Measurements from ENCODE around the gene PTPRN.

The PTPRN gene

GRCh38 chr2:219299372-219299760 lies 9.8 kb downstream of the PTPRN start:
- H3K79me1 ChIP-seq (ENCODE audit: low read depth, low read length), result no peaks in the 10 kb centered on the region
- H3K18ac ChIP-seq (ENCODE audit: low read length), result no peak overlapping the region
- no peaks in the 10 kb centered on the region for H3K36me3 ChIP-seq (replicated peaks in 1 of 2; ENCODE audit: control insufficient read depth in 2 of 2, insufficient read depth in 2 of 2, low read length in 2 of 2)
- H3K9ac ChIP-seq (ENCODE audit: low read depth, low read length, poor library complexity), result no peak overlapping the region
- H3K27me3 ChIP-seq (ENCODE audit: control insufficient read depth in 3 of 3, insufficient read depth in 3 of 3, low read depth in 1 of 3, low read length in 3 of 3), result peaks cover 0 to 33% (median 0%) of the 10 kb centered on the region in 3 experiments
- H3K23ac ChIP-seq (ENCODE audit: low read depth, low read length, poor library complexity), result no peak overlapping the region
- DNase-seq (ENCODE audit: low spot score), result no peak
- no CpG with 5 or more reads among the region's 6 CpGs for WGBS, 2 donors (ENCODE audit: extremely low coverage in 2 of 2, insufficient read length in 2 of 2, insufficient replicate concordance in 1 of 2)
- H3K4me1 ChIP-seq (ENCODE audit: control insufficient read depth in 2 of 2, insufficient read depth in 1 of 2, low read depth in 1 of 2, low read length in 2 of 2), result peaks cover 24 to 28% of the 10 kb centered on the region in 2 donors
- H2AFZ ChIP-seq (ENCODE audit: low read length), result no peak overlapping the region
- peak overlapping the region; percentile 87 for H2BK12ac ChIP-seq (ENCODE audit: low read length)
- no peak overlapping the region for H3K27ac ChIP-seq (replicated peaks; ENCODE audit: low read length)
- no peak overlapping the region for H3K14ac ChIP-seq (ENCODE audit: low read length)
- peak overlapping the region; percentile 24 for H2BK120ac ChIP-seq (ENCODE audit: low read depth, low read length)
- H2BK5ac ChIP-seq (ENCODE audit: low read length), result no peak overlapping the region
- no peaks in the 10 kb centered on the region for H3K9me3 ChIP-seq (replicated peaks in 1 of 2; ENCODE audit: control insufficient read depth in 2 of 2, insufficient read depth in 1 of 2, low read depth in 1 of 2, low read length in 2 of 2)
- H4K8ac ChIP-seq (ENCODE audit: low read depth, low read length), result no peak overlapping the region
- H4K91ac ChIP-seq (ENCODE audit: low read depth, low read length, poor library complexity), result no peak overlapping the region
- H3K4me3 ChIP-seq (ENCODE audit: low read length in 2 of 2), result no peak overlapping the region
- H3K4ac ChIP-seq (ENCODE audit: low read length), result no peak overlapping the region
- peak overlapping the region; percentile 95 for H2BK15ac ChIP-seq (ENCODE audit: low read length)
- peak overlapping the region; percentile 58 for H2AK5ac ChIP-seq (ENCODE audit: low read depth, low read length)
- no peak overlapping the region for H3K4me2 ChIP-seq (ENCODE audit: insufficient read depth, low read length, poor library complexity, severe bottlenecking)

DNA sequence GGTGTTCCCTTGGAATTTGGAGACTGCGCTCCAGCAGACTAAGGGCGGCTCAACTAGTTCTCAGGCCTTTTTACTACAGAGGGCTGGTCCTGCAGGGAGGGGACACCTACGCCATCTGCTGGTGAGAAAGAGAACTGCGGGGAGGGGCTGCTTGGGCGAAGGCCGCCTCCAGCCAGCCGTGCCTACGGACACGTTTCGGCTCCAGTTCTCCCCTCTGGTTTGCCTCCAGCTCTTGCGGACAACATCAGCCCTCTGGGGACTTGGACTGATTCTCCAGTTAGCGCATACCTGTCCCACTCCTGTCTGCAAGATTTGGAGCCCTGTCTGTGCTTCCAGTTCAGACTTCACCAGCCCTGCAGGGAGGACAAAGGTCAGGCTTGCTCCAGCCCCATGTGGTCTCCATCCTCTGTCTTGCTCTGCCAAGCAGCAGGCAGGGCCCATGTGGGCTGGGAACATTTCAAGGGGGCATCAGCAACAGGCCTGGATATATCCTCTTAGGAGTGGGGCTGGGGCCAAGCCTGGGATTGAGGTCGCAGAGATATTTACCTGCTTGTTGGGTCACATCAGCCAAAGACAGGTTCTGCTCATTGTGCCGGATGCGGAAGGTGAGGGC lies 10.3 kb downstream of the PTPRN start:
- Histone ChIP-seq H2BK15ac (ENCODE audit: low read length) (peak overlapping the region; percentile 95), H2BK120ac (ENCODE audit: low read depth, low read length) (no peak overlapping the region), H3K9me3 (replicated peaks in 1 of 2; ENCODE audit: control insufficient read depth in 2 of 2, insufficient read depth in 1 of 2, low read depth in 1 of 2, low read length in 2 of 2) (no peaks in the 10 kb centered on the region), H4K8ac (ENCODE audit: low read depth, low read length) (no peak overlapping the region), H3K4ac (ENCODE audit: low read length) (no peak overlapping the region), H2AK5ac (ENCODE audit: low read depth, low read length) (peak overlapping the region; percentile 58), H3K4me1 (ENCODE audit: control insufficient read depth in 2 of 2, insufficient read depth in 1 of 2, low read depth in 1 of 2, low read length in 2 of 2) (peaks cover 28% of the 10 kb centered on the region in 2 donors), H3K9ac (ENCODE audit: low read depth, low read length, poor library complexity) (no peak overlapping the region), H3K27ac (replicated peaks; ENCODE audit: low read length) (no peak overlapping the region), H3K23ac (ENCODE audit: low read depth, low read length, poor library complexity) (no peak overlapping the region), H2BK12ac (ENCODE audit: low read length) (peak overlapping the region; percentile 87), H2BK5ac (ENCODE audit: low read length) (no peak overlapping the region), H3K27me3 (ENCODE audit: control insufficient read depth in 3 of 3, insufficient read depth in 3 of 3, low read depth in 1 of 3, low read length in 3 of 3) (peaks cover 0 to 33% (median 0%) of the 10 kb centered on the region in 3 experiments), H2AFZ (ENCODE audit: low read length) (peak overlapping the region; percentile 83), H3K36me3 (replicated peaks in 1 of 2; ENCODE audit: control insufficient read depth in 2 of 2, insufficient read depth in 2 of 2, low read length in 2 of 2) (no peaks in the 10 kb centered on the region), H3K14ac (ENCODE audit: low read length) (no peak overlapping the region), H3K18ac (ENCODE audit: low read length) (peak overlapping the region; percentile 0), H4K91ac (ENCODE audit: low read depth, low read length, poor library complexity) (no peak overlapping the region), H3K4me3 (ENCODE audit: low read length in 2 of 2) (peak overlapping the region in 1 of 2 donors; percentile 10), H3K4me2 (ENCODE audit: insufficient read depth, low read length, poor library complexity, severe bottlenecking) (no peak overlapping the region), H3K79me1 (ENCODE audit: low read depth, low read length) (no peaks in the 10 kb centered on the region)
- no CpG with 5 or more reads among the region's 15 CpGs for WGBS, 2 donors (ENCODE audit: extremely low coverage in 2 of 2, insufficient read length in 2 of 2, insufficient replicate concordance in 1 of 2)
- peak; percentile 70 for DNase-seq (ENCODE audit: low spot score)

DNA sequence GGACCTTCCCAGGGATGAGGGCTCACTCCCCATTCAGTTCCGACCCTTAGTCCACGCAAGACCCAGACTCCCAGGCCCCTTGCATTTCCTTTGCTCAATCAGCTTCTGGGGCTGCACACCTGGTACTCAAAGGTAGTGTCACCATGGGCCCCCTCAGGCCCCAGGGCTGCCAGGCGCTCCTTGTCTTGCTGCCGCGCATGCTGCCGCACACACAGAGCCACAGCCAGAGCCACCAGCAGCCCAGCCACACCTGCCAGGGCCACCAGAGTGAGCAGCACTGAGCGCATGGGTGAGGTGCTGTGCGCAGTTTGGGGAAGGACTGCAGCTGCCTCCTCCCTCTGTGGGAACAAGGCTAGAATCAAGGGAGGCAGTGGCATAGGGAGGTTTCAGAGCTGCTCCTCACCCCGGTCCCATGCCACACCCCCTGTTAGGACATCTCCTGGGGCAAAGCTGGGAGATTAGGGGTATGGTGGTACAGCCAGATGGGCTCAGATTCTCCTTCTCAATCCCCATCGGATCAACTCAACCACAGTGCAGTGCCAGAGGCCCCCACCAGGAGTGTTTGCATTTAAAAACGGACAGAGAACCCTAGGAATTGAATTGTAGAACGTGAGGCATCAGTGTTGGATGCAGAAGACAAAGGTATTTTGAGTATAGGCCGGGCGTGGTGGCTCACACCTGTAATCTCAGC lies 11.3 kb downstream of the PTPRN start:
- no CpG with 5 or more reads among the region's 14 CpGs for WGBS, 2 donors (ENCODE audit: extremely low coverage in 2 of 2, insufficient read length in 2 of 2, insufficient replicate concordance in 1 of 2)
- Histone ChIP-seq H3K27me3 (ENCODE audit: control insufficient read depth in 3 of 3, insufficient read depth in 3 of 3, low read depth in 1 of 3, low read length in 3 of 3) (peaks cover 0 to 28% (median 0%) of the 10 kb centered on the region in 3 experiments), H3K23ac (ENCODE audit: low read depth, low read length, poor library complexity) (no peak overlapping the region), H3K36me3 (replicated peaks in 1 of 2; ENCODE audit: control insufficient read depth in 2 of 2, insufficient read depth in 2 of 2, low read length in 2 of 2) (no peaks in the 10 kb centered on the region), H2BK5ac (ENCODE audit: low read length) (no peak overlapping the region), H3K9me3 (replicated peaks in 1 of 2; ENCODE audit: control insufficient read depth in 2 of 2, insufficient read depth in 1 of 2, low read depth in 1 of 2, low read length in 2 of 2) (peaks cover 0 to under 1% of the 10 kb centered on the region in 2 donors), H3K27ac (replicated peaks; ENCODE audit: low read length) (no peak overlapping the region), H4K8ac (ENCODE audit: low read depth, low read length) (no peak overlapping the region), H4K91ac (ENCODE audit: low read depth, low read length, poor library complexity) (no peak overlapping the region), H3K4me1 (ENCODE audit: control insufficient read depth in 2 of 2, insufficient read depth in 1 of 2, low read depth in 1 of 2, low read length in 2 of 2) (peaks cover 26 to 28% of the 10 kb centered on the region in 2 donors), H3K4me2 (ENCODE audit: insufficient read depth, low read length, poor library complexity, severe bottlenecking) (no peak overlapping the region), H2AK5ac (ENCODE audit: low read depth, low read length) (peak overlapping the region; percentile 66), H3K4me3 (ENCODE audit: low read length in 2 of 2) (no peak overlapping the region), H3K18ac (ENCODE audit: low read length) (peak overlapping the region; percentile 29), H3K9ac (ENCODE audit: low read depth, low read length, poor library complexity) (no peak overlapping the region), H2AFZ (ENCODE audit: low read length) (no peak overlapping the region), H2BK15ac (ENCODE audit: low read length) (peak overlapping the region; percentile 71), H2BK120ac (ENCODE audit: low read depth, low read length) (no peak overlapping the region), H3K4ac (ENCODE audit: low read length) (peak overlapping the region; percentile 44), H3K79me1 (ENCODE audit: low read depth, low read length) (no peaks in the 10 kb centered on the region), H2BK12ac (ENCODE audit: low read length) (no peak overlapping the region), H3K14ac (ENCODE audit: low read length) (peak overlapping the region; percentile 58)
- DNase-seq (ENCODE audit: low spot score), result no peak

- Histone ChIP-seq H3K4me2 (ENCODE audit: insufficient read depth, low read length, poor library complexity, severe bottlenecking) (no peak overlapping the region), H3K23ac (ENCODE audit: low read depth, low read length, poor library complexity) (no peak overlapping the region), H3K9ac (ENCODE audit: low read depth, low read length, poor library complexity) (peak overlapping the region; percentile 54), H2BK15ac (ENCODE audit: low read length) (peak overlapping the region; percentile 41), H3K9me3 (replicated peaks in 1 of 2; ENCODE audit: control insufficient read depth in 2 of 2, insufficient read depth in 1 of 2, low read depth in 1 of 2, low read length in 2 of 2) (peaks cover 0 to 2% of the 10 kb centered on the region in 2 donors), H4K8ac (ENCODE audit: low read depth, low read length) (no peak overlapping the region), H2AFZ (ENCODE audit: low read length) (no peak overlapping the region), H3K4ac (ENCODE audit: low read length) (no peak overlapping the region), H3K27ac (replicated peaks; ENCODE audit: low read length) (no peak overlapping the region), H3K4me1 (ENCODE audit: control insufficient read depth in 2 of 2, insufficient read depth in 1 of 2, low read depth in 1 of 2, low read length in 2 of 2) (peaks cover 20 to 24% of the 10 kb centered on the region in 2 donors), H2BK120ac (ENCODE audit: low read depth, low read length) (no peak overlapping the region), H3K79me1 (ENCODE audit: low read depth, low read length) (no peaks in the 10 kb centered on the region), H3K27me3 (ENCODE audit: control insufficient read depth in 3 of 3, insufficient read depth in 3 of 3, low read depth in 1 of 3, low read length in 3 of 3) (peaks cover 0 to 28% (median 0%) of the 10 kb centered on the region in 3 experiments), H3K36me3 (replicated peaks in 1 of 2; ENCODE audit: control insufficient read depth in 2 of 2, insufficient read depth in 2 of 2, low read length in 2 of 2) (no peaks in the 10 kb centered on the region), H2BK12ac (ENCODE audit: low read length) (peak overlapping the region; percentile 42), H3K14ac (ENCODE audit: low read length) (no peak overlapping the region), H2AK5ac (ENCODE audit: low read depth, low read length) (no peak overlapping the region), H2BK5ac (ENCODE audit: low read length) (no peak overlapping the region), H3K18ac (ENCODE audit: low read length) (no peak overlapping the region), H3K4me3 (ENCODE audit: low read length in 2 of 2) (no peak overlapping the region), H4K91ac (ENCODE audit: low read depth, low read length, poor library complexity) (no peak overlapping the region)
- no peak for DNase-seq (ENCODE audit: low spot score)
- WGBS, 2 donors (ENCODE audit: extremely low coverage in 2 of 2, insufficient read length in 2 of 2, insufficient replicate concordance in 1 of 2), result no CpG with 5 or more reads among the region's 25 CpGs
Measured at GRCh38 chr2:219296631-219297391, 12.4 kb downstream of the PTPRN start.
